IMR-90 (cell line): Measurements from ENCODE around the gene ARPP21. TPM values are rescaled to one million over a fixed set of nuclear protein-coding genes. Genes with fewer than 3 reads are reported as not detected.

Source experiments
- ATAC-seq: fragments of 200-7000 bp; cut with Tn5 transposase; 2 replicates; pipeline ENCODE4 v1.9.1; 2020; ENCODE audit warnings: low read depth, mild to moderate bottlenecking, moderate library complexity
- BruUV-seq: library from RNA; stranded (reverse); fragments of 400-500 nt; replicated peaks from 2 replicates; lab custom pipeline; 2021; lab: Mats Ljungman, UMichigan
- CTCF ChIA-PET: fragments of 300-600 bp; formaldehyde crosslinking; extraction: SDS; loops from one replicate; lab custom pipeline; 2021; ENCODE audit warnings: antibody characterized with exemption; lab: Yijun Ruan, JAX
- POLR2A ChIA-PET: fragments of 300-600 bp; sonication (Branson Sonifier 250); formaldehyde crosslinking; loops from one replicate; lab custom pipeline; 2022; ENCODE audit warnings: antibody characterized with exemption; ENCODE audit not compliant: unreplicated experiment; lab: Charles Lee
- DNase-seq: peaks from one replicate; pipeline ENCODE4 v3.0.0; 2013
- H2AFZ ChIP-seq: replicated peaks from 2 replicates; pipeline ENCODE3; 2013; ENCODE audit warnings: low read length, mild to moderate bottlenecking; ENCODE audit not compliant: poor library complexity
- H2AK5ac ChIP-seq: 2 replicates; pipeline ENCODE4 v1.6.1; 2013; ENCODE audit warnings: low read depth, low read length, inconsistent platforms
- H2AK9ac ChIP-seq: replicated peaks from 2 replicates; pipeline ENCODE3; 2013; ENCODE audit warnings: mild to moderate bottlenecking, low read depth, low read length, moderate library complexity; ENCODE audit not compliant: poor library complexity
- H2BK120ac ChIP-seq: 2 replicates; pipeline ENCODE4 v1.6.1; 2013; ENCODE audit warnings: low read depth, low read length, inconsistent platforms
- H2BK15ac ChIP-seq: 3 replicates; pipeline ENCODE4 v1.6.1; 2013; ENCODE audit warnings: low read depth, low read length, inconsistent platforms
- H2BK20ac ChIP-seq: 2 replicates; pipeline ENCODE4 v1.6.1; 2013; ENCODE audit warnings: low read depth, mild to moderate bottlenecking, inconsistent platforms, low read length, moderate library complexity
- H2BK5ac ChIP-seq: 2 replicates; pipeline ENCODE4 v1.6.1; 2013; ENCODE audit warnings: mild to moderate bottlenecking, low read depth, low read length, inconsistent platforms; ENCODE audit not compliant: poor library complexity, severe bottlenecking
- H3K14ac ChIP-seq: replicated peaks from 2 replicates; pipeline ENCODE4 v1.6.1; 2013; ENCODE audit warnings: low read depth, low read length, inconsistent platforms
- H3K18ac ChIP-seq: 2 replicates; pipeline ENCODE4 v1.6.1; 2013; ENCODE audit warnings: low read depth, low read length, control low read depth
- H3K23ac ChIP-seq: 2 replicates; pipeline ENCODE4 v1.6.1; 2013; ENCODE audit warnings: low read depth, low read length, inconsistent platforms
- H3K27ac ChIP-seq: 2 replicates; pipeline ENCODE4 v1.5.1; 2013; ENCODE audit warnings: mild to moderate bottlenecking, control low read depth, low read length; ENCODE audit not compliant: insufficient read depth
- H3K27me3 ChIP-seq: 2 replicates; pipeline ENCODE4 v1.6.1; 2013; ENCODE audit warnings: low read length; ENCODE audit not compliant: control insufficient read depth, insufficient read depth
- H3K36me3 ChIP-seq: 2 replicates; pipeline ENCODE4 v1.6.1; 2013; ENCODE audit warnings: low read length, mixed read lengths; ENCODE audit not compliant: control insufficient read depth, insufficient read depth
- H3K4ac ChIP-seq: 2 replicates; pipeline ENCODE4 v1.6.1; 2013; ENCODE audit warnings: low read depth, low read length, inconsistent platforms
- H3K4me1 ChIP-seq: 2 replicates; pipeline ENCODE4 v1.6.1; 2013; ENCODE audit warnings: low read length, mixed read lengths; ENCODE audit not compliant: control insufficient read depth, insufficient read depth
- H3K4me2 ChIP-seq: 2 replicates; pipeline ENCODE4 v1.6.1; 2013; ENCODE audit warnings: low read depth, mild to moderate bottlenecking, control low read depth, low read length, moderate library complexity
- H3K4me3 ChIP-seq: 2 replicates; pipeline ENCODE4 v1.5.1; 2013; ENCODE audit warnings: low read depth, mild to moderate bottlenecking, control low read depth, low read length, moderate library complexity; ENCODE audit not compliant: insufficient read depth
- H3K56ac ChIP-seq: 2 replicates; pipeline ENCODE4 v1.6.1; 2013; ENCODE audit warnings: low read length, inconsistent platforms; ENCODE audit not compliant: insufficient read depth; ENCODE audit errors: extremely low read depth
- H3K79me1 ChIP-seq, 2 experiments: 2 replicates each; pipeline ENCODE4 v1.6.1; 2013; ENCODE audit warnings: low read length in 2 of 2, inconsistent platforms in 1 of 2, low read depth in 1 of 2
- H3K9ac ChIP-seq: 2 replicates; pipeline ENCODE4 v1.6.1; 2013; ENCODE audit warnings: low read depth, low read length, control low read depth
- H3K9me1 ChIP-seq: 2 replicates; pipeline ENCODE4 v1.6.1; 2013; ENCODE audit warnings: low read length, inconsistent platforms; ENCODE audit not compliant: insufficient read depth
- H3K9me3 ChIP-seq: 2 replicates; pipeline ENCODE4 v1.6.1; 2013; ENCODE audit warnings: low read length; ENCODE audit not compliant: control insufficient read depth, insufficient read depth
- H4K20me1 ChIP-seq: 2 replicates; pipeline ENCODE4 v1.6.1; 2013; ENCODE audit warnings: low read length, inconsistent platforms; ENCODE audit not compliant: insufficient read depth
- H4K5ac ChIP-seq: 2 replicates; pipeline ENCODE4 v1.6.1; 2013; ENCODE audit warnings: mild to moderate bottlenecking, low read depth, low read length, control low read depth
- H4K8ac ChIP-seq, 2 experiments: 2 replicates each; pipeline ENCODE4 v1.6.1; 2013; ENCODE audit warnings: low read depth in 2 of 2, low read length in 2 of 2, control low read depth in 1 of 2, inconsistent platforms in 1 of 2
- H4K91ac ChIP-seq: 2 replicates; pipeline ENCODE4 v1.6.1; 2013; ENCODE audit warnings: low read depth, low read length, inconsistent platforms; ENCODE audit not compliant: insufficient read depth
- RAD21 ChIP-seq: IDR thresholded peaks from 2 replicates; pipeline ENCODE4 v1.6.1; 2012; ENCODE audit warnings: low read length, improper control_type of control experiment
- WGBS, 2 experiments: methylation state at CpG; one replicate each; pipeline versions ENCODE4 v1.1.5 to v1.1.7; 2013; ENCODE audit warnings: missing lambda C conversion rate in 2 of 2; ENCODE audit not compliant: insufficient read length in 1 of 2; ENCODE audit errors: extremely low coverage in 2 of 2; 5-methylcytosine and 5-hydroxymethylcytosine counted together
- dilution Hi-C: fragments of 300-500 bp; cut with HindIII; formaldehyde crosslinking; loops from one replicate; pipeline ENCODE4 v1.14.3; 2018; ENCODE audit warnings: low sequenced_read_pairs; ENCODE audit not compliant: unreplicated experiment
- in situ Hi-C: fragments of 300-500 bp; cut with MboI; formaldehyde crosslinking; loops from 3 replicates; pipeline ENCODE4 v1.14.3; 2019; ENCODE audit warnings: low sequenced_read_pairs, inconsistent platforms, mixed read lengths
- intact Hi-C: fragments of 100-400 bp; cut with micrococcal nuclease; formaldehyde crosslinking; loops from 2 replicates; pipeline ENCODE4 v1.10.0; 2022
- polyA plus RNA-seq, 3 experiments: library from polyadenylated mRNA; depleted of rRNA; stranded (reverse); fragments of >200 nt; gene quantifications; 2 replicates each; pipeline ENCODE4 v1.2.3, GENCODE V29; 2012; ENCODE audit warnings: low replicate concordance in 1 of 3
- total RNA-seq: library from RNA; depleted of rRNA; stranded (reverse); fragments of >200 nt; gene quantifications from 2 replicates; pipeline ENCODE4 v1.2.3, GENCODE V29; 2012

Gene ARPP21
- total and polyA plus RNA-seq, 2 of the 4 experiments (the other 2 are of a cell fraction) = not detected

DNA sequence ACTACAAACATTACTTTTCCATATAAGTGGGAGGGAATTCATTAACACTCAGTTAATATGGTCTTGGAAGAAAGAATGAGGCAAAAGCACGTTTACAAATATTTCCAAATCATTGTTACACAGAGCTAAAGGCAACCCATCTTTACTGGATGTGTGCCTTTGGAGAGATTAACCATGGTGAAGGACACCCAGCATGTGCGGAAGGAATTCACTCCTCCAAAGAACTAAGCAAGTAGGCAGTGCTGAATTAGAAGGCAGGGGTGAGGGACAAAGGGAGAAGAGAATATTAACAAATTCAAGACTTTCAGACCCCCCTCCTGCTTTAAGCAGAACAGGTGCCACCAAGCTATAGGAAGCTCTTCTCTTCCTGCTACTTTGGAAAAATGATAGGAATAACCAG is 10.1 kb downstream of the ARPP21 start:
- H3K18ac ChIP-seq = no peak overlapping the region
- ChIA-PET POLR2A (no interaction called here), CTCF (no interaction called here)
- no peak overlapping the region for H2BK5ac ChIP-seq
- dilution Hi-C loops = no loop called here
- no peak overlapping the region for H3K56ac ChIP-seq
- intact Hi-C loops = no loop called here
- H3K27ac ChIP-seq = no peak overlapping the region
- no peaks in the 10 kb centered on the region for H4K20me1 ChIP-seq
- no peak overlapping the region for H3K4me2 ChIP-seq
- H3K4me3 ChIP-seq = no peak overlapping the region
- H3K9ac ChIP-seq = no peak overlapping the region
- no TSS peak for BruUV-seq
- ATAC-seq (no peak), DNase-seq (no peak)
- H3K36me3 ChIP-seq = no peaks in the 10 kb centered on the region
- H3K79me1 ChIP-seq = no peaks in the 10 kb centered on the region
- H3K14ac ChIP-seq = no peak overlapping the region
- no peaks in the 10 kb centered on the region for H3K9me1 ChIP-seq
- H3K23ac ChIP-seq = no peak overlapping the region
- no peak overlapping the region for H2AK5ac ChIP-seq
- H4K5ac ChIP-seq = no peak overlapping the region
- H3K4ac ChIP-seq = no peak overlapping the region
- peaks cover 2% of the 10 kb centered on the region; the same call in 1 of the 2 replicates for H3K9me3 ChIP-seq
- in situ Hi-C loops = no loop called here
- no peak overlapping the region for H2BK20ac ChIP-seq
- H3K4me1 ChIP-seq = no peaks in the 10 kb centered on the region
- no peak overlapping the region for H2AFZ ChIP-seq
- no peak overlapping the region for H4K8ac ChIP-seq
- TF ChIP-seq RAD21 = no peak
- no peak overlapping the region for H2AK9ac ChIP-seq
- no peaks in the 10 kb centered on the region for H3K27me3 ChIP-seq
- no peak overlapping the region for H2BK15ac ChIP-seq
- no CpG with 5 or more reads among the region's 2 CpGs for WGBS, 2 experiments
- H4K91ac ChIP-seq = no peak overlapping the region
- no peak overlapping the region for H2BK120ac ChIP-seq
